NCI-H146 (cell line): ENCODE measurements around the gene NPAS3.
A peak's percentile ranks its signal among the peaks of the same experiment; 100 is the strongest.

Experiments used
- DNase-seq: peaks from one replicate; lab custom pipeline; 2025; lab: John Stamatoyannopoulos, UW

The NPAS3 gene

DNA sequence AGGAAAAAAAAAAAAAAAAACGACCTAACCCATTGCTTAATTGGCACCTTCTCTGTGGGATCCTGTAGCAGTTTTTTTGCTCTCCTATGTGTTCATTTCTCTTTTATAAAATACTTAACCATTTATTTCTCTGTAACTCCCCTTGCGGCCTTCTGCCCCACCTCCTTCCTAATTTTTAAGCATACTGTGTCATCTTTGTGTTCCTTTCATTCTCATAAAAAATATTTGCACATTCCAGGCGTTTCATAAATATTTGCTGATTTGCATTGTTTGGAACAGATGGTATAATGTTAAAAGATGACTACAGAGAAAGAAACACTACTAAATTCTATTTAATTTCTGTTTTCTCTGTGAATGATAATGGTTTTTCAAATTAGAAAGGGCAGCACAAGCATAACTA lies 77.9 kb downstream of the NPAS3 start:
- no peak for DNase-seq

DNA sequence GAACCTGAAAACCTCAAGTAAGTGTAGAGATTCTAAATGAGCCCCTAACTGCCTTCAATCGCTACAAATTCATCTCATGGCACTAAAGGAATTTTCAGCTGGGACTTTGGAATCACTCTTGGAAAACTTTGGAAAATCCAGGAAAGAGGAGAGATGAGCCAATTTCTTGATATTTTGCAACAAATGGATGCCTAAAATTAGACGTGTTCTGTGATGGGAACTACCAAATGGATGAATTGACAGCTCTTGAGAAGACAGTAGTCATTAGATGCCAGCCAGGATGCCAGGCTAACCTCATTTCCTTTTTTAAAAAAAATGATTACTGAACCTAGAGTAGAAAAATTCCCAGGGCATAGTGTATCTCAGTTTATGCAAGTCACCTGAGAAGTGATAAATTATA lies 78.3 kb downstream of the NPAS3 start:
- DNase-seq = no peak

DNA sequence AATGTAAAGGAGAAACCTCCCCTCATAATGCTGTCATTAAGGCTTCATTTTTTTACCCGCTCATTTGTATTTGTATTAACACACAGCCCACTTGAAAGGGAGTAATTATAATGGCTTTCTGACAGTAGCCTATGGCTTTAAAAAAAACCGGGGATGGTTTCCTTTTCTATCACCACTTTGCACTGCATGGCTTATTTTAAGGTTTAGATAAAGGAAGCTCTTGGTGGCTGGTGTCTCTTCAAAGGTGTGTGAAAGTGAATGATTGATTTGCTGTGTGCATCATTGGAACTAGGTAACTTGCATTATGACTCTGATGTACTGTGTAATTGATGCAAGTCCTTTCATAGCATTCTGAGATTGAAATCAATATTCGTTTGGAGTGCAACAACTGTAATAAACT lies 80.7 kb downstream of the NPAS3 start:
- no peak for DNase-seq

DNA sequence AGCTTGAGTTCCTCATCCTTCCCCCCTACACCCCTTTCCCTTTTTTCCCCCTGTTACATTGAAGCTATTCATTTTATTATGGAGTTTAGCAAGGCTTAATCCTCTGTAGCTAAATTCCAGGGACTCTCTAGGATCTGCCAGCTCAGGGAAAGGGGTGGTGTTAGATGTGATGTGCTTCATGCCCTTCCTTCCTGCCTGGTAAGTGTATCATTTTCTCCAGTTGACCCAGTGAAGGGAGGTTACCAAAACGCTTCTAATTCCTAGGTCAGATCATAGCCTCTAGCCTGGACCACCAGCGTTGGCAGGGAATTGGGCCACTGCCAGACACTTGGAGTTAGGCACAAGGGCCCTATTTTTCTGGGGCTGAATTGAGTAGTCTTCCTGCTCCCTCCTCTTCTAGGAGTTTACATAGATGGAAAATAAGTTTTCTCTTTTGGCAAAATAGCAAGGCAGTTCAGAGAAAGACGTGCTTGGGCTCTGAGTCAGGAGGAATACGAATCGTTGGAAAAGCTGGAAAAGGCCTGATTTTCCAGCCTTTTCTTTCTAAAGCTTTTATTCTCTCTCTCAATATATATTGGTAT lies 88.3 kb downstream of the NPAS3 start:
- no peak for DNase-seq

DNA sequence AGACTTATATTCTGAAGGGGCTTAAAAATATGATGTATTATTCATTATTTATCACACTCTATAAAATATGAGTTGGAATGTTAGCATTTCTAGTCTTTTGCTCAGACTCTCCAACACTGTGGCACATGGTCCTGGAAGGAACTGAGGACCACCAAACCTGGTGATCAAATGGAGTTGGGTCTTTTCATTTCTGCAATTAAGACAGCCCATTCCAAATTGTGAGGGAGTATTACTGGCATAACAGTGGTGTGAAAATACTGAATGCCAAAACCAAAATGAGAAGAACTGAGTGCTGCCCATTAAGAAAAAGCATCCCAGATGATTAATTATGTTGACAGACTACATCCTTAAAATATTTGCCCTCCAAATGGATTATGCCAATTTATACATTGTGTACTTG lies 90.8 kb downstream of the NPAS3 start:
- no peak for DNase-seq

DNA sequence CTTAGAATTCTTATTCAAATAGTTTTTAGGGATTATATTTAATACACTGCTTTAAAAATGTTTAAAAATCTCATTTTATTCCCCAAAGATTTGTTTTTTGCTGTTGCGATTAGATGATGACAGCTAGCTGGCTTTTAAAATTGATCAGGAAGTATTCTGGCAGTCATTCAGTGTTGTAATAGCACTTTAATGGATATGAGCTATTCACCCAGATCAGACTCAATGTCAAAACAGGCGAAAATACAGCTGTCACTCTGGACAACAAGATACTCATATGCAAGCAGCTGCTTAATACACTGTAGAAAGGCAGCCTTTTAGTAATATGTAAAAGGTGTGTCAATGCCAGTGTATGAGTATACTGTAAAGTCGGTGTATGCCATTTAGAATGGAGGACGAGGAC lies 91.7 kb downstream of the NPAS3 start:
- no peak for DNase-seq

DNA sequence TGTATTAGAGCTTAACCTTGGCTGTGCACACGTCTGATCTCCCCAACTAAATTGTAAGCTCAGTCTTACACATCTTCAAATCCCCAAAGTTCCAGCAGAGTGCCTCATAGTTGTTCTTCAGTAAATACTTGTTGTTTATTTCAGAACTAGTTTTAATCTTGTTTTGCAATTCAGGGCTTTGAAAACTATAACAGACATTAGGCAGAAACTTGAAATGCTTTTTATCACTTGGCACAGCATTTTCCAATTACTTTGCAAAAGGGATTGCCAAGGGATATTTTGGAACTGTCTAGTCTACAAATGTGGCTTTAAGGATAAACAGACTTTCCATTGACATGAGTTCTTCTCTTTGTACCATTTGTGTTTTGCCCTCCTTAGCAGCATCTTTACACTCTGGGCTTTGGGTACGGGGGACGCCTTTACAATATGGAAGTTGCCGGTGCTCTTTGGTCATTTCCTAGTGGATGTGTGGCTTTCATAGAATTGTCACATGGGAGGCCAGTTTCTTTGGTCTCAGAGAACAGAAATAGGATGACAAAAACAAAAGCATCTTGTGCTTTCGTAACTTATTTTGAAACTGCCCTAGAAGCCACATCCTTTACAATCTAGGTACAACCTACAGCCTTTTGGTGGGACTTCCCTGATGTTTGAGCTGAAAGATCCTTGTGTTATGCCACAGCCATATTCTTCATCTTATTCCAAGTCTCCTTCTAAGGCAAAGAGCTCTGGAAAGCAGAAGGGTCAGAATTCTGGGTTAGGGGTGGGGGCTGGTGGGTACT lies 96.9 kb downstream of the NPAS3 start:
- DNase-seq = no peak

DNA sequence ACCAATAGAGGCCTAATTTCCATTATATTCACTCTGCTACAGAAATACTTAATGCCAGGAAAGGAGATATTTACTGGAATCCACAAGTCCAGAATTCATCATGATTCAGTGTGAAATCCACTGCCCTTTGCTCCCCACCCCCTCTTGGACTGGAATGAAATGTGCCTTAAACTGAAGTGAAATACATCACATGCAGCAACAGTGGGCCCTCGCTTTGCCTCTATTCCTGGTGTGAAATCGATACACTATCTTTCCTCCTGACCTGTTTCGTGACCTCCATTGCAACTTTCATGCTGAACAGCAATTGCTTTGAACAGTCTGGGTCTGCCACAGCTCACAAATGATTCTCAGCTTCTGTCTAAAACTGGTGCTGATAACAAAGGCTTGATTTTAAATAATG lies 100.6 kb downstream of the NPAS3 start:
- DNase-seq = no peak

DNA sequence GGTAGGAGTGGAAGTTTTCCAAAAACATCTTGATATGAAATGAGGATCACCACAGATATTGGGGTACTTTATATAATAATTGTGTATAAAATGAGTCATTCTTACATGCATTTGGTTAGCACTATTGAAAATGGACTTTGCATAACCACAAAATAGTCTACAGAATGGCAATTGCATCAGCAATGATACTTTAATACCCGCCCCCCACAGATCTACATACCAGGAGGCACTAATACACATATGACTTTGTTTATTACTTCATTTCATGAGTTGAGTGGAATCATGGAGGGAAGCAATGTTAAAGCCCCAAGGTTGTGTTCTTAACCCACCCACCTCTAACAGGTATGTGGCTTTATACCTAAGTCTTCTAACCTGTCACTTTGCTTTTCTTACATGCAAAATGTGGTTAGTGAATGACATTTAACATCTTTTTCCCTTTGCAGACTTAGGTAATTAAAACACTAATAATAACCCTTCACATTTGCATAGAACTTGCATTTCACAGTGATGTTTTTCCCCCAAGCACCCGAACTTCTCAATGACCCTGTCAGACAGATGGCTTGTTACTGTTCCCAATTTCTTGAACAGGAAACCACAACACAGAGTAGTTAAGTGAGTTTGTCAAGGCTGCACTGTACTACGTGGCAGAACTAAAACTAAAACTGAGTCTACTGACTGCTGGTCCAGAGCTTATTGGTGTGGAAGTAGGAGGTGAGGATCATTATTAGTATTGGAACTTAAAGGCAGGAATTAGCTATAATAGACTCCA lies 101.9 kb downstream of the NPAS3 start:
- no peak for DNase-seq

DNA sequence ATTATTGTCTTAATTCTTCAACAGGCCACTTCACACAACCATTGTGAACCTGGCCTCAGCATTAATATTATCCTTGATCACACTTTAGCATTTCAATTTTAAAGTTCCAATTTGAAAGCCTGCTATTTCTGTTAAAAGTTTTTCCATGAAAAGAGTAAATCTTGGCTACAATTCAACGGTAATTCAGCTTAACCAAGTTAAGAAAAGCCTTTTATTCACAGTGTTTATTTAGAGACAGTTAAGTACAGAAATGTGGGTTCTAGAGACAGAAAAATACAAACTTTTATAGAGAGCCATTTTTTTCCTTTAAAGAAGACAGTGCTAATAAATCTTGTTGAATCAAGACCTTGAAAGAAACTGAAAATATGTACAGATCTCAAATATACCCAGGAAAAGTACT lies 103.9 kb downstream of the NPAS3 start:
- DNase-seq = no peak

DNA sequence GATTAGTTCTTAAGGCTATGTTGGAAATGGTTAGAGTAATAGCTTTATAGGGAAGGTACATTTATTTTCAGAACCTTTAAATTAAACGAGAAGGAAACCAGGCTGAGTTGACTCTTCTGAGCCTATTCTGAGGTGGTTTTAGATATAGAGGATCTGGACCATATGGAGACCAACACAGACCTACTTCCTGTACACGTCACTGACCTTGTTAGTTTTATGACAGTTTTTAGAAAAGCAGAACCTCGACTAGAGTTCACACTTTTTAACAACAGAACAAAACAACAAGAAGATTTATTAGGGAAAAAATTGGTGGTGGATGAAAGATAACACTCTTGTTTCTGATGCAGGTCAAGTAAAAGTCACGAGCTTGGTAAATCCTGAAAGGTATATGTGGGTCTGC lies 107.1 kb downstream of the NPAS3 start:
- DNase-seq = no peak

DNA sequence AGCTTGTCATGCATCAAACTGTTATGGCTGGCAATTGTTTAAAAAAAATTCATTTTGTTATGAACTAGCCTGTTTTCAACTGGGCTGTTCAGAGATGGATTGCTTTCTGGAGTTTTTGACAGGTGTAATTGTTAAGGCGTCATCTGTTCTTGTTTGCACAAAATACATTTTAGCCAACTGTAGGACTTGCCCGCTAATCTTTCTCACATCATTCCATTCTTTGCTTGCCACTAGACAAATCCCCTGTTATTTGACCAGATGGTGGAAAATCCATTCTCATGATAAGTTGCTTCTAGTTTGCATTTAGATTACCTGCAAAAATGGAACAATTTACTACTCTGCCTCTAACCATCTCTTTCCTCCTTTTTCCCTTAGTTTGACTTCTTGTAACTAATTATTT lies 114.3 kb downstream of the NPAS3 start:
- peak; percentile 87 for DNase-seq

DNA sequence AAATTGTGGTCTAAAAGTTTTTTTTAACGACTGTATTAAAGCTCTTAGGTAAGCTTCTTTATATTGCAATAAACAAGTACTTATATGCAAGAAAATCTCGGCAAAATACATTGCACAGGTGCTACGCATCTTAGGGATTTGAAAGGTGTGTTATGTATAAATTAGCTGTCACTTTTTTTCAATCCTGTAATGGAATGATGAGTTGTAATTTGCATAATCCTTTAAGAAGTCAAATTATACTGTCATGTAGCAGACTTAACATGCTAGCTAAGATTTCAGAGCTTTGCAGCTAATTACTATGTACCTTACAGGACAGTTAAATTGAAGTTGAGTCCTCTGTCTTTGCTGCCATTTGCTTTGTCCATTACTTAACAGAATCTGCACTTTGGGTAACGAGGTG lies 117.5 kb downstream of the NPAS3 start:
- DNase-seq = no peak

DNA sequence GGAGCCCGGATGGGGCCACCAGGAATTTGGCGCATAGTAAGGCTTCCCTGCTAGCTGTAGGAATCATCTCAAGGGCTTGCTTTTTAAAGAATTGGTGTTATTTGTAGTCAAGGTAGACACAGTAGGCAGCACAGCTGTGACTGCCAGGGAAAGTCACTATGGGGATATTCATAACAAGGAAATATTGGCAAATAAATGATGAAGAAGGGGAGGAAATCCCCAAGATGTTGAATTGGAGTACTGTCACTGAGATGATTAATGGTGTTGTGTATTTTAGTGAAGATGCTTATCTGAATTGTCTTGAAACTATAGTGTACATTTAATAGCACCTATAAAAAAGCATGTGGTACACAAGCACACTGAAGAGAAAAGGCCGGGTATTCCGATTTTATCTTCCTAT lies 118.9 kb downstream of the NPAS3 start:
- no peak for DNase-seq

DNA sequence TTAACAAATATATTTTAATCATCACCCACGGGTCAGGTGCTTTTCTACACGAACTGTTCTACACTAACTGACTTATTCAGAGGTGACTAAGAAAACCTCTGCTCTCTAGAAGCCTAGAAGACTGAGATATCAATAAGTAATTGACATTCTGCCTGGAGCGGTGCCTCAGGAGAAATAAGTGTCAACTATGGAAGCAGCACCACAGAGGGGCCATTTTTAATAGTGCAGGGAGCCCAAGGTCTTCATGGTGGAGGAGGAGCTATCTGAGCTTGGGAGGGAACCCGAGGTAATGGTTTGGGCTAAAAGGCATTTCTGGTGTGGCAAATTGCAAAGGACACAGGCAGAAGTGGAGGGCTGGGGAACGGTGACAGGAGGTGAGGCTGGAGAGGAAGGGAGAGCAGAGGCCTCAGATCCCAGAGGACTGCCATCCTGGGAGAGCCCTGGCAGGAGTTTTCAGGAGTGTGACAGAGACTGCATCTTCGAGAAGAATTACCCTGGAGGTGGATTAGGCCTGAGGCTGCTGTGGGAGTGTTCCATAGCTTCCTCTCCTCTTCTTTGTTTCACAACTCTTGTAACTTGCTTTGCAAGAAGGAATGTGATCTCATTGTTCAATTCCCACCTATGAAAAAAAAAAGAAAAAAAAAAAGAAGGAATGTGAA lies 123.1 kb downstream of the NPAS3 start:
- DNase-seq = peak; percentile 14

DNA sequence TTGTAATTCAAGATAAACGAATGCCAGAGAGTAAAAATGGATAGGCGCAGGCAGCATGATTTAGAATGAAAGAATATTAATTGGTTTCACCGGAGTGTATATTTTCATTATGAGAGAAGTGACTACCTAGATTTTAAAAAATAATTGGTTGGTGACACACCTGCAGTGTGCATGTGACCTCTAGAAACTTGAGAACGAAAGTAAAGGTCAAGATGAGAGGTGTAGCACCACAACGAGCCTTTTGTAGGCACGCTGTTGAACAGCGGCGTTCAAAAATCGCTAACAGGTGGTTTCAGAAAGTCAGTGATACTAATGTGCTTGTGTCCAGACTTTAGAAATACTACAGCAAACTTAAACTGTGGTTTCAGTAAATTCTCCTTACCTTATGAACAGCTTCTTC lies 123.8 kb downstream of the NPAS3 start:
- DNase-seq = no peak

DNA sequence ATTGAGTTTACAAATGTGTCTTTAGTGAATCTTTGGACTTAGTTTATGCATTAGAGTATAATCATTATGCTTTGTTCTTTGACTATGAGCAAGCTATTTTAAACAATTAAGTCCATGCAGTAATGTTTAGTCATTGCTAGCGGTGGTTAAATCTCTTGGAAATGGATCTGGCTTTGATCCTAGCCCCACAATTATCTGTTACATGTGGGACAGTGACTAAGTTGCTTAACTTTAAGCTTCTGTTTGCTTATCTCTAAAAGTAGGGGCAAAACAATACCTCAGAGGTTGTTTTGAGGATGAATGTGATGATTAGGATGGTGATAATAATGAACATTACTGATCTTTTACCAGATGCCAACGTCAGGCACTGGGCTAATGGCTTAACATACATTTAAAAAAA lies 124.2 kb downstream of the NPAS3 start:
- no peak for DNase-seq

DNA sequence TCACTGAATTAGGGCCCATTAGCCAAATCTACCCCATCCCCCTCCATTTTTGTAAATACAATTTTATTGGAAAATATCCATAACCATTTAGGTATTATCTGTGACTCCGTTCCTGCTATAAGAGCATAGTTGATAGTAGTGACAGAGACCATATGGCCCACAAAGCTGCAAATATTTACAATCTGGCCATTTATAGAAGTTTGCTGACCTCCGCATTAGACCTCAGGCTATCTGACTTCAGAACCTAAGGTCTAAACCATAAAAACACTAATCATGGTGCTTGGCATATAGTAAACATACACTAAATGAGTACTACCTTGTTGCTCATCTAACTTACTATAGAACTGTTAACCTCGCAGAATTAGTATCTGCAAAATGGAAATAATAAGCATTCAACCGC lies 124.8 kb downstream of the NPAS3 start:
- no peak for DNase-seq

DNA sequence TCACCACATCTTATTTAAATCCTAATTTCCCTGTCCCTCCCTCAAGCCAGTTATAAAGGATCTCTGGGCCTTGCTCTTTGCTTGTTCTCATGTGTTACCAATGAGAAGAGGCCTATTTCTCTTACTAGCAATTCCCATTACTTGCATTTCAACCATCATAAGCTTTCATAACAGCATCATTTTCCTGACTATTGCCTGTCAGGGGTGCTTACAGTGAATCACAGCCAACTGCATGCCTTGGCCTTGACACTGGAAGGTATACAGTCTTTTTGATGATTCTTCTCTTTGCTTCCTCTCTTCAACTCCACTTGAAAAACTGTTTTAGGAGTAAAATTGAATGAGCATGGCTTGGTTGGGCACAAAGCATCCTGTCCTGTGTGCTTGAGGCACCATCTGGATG lies 127.0 kb downstream of the NPAS3 start:
- no peak for DNase-seq

DNA sequence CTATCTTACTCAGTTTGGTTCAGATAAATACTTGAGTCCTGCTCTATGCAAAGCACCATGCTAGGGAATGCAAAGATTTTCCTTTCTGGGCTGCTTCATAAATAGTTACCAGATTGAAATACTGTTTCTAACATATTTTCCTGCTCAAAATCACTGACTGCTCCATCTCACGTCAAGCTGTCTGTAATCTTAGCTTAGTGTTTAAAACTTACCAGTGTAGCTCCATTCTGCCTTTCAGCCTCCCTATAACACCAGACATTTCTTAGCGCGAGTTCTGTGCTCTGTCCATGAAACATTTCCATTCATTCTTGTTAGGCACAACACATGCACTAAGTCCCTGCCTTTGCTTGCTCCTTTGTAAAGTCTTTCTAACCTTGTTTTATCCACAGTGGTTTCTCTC lies 129.4 kb downstream of the NPAS3 start:
- DNase-seq = no peak

DNA sequence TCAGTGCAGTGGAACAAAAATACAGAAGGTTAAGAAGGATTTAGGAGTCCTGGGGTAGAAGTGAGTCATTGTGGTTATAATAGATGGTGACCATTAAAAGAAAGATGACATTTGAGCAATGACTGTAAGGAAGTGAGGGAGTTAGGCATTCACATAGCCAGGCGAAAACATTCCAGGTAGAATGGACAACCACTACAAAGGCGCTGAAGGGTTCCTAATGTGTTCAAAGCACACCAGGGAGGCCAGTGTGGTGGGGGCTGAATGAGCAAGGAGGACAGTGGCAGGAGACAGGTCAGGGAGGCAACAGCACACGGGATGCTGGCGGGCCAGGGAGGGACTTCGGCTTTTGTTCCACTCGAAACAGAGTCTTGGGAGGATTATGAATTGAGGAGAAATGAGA lies 129.9 kb downstream of the NPAS3 start:
- DNase-seq = no peak

DNA sequence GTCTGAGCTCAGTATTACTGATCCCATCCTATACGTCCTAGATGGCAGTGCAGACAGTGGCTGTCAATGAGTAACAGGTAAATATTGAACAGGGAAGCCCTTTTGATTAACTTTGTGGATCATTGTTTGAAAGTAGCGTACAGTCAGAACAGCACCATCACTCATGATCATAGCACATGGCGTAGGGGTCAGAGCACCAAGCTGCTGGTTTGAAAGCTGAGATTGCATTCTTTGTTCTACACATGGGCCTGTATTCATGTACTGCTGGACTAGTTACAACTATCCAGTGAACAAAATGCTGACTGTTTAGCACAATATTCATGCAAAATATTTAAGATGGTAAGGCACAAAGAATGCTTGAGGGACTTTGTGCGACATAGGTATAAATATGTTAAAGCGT lies 131.8 kb downstream of the NPAS3 start:
- no peak for DNase-seq

DNA sequence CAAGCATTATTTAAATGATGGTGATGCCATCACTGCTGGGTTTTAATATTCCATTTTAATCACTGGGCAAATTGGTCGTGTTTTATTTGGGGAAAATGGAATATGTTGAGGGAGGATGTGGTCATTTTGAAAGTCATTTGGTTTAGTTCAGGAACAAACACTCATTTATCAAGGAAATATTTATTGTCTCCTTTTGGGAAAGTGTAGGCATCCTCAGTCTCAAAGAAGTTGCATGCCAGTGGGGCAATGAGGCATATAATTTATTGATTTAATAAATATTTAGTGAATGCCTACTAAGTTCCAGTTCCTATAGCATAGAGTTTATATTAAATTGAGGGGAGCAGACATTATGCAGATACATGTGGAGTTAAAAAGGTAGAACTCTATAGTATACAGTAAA lies 134.3 kb downstream of the NPAS3 start:
- no peak for DNase-seq
